GM12892 (cell line): ENCODE measurements around the gene ANTXR1.

ENCODE experiments used
- POLR2A ChIP-seq: IDR thresholded peaks from 2 replicates; pipeline ENCODE4 v1.6.1; 2011; ENCODE audit warnings: low read depth, low read length, control low read depth
- TAF1 ChIP-seq: IDR thresholded peaks from 2 replicates; pipeline ENCODE4 v1.6.1; 2011; ENCODE audit warnings: low read depth, mild to moderate bottlenecking, control low read depth, low read length, borderline replicate concordance

- TF ChIP-seq TAF1 (no peak), POLR2A (no peak)
Measured at GRCh38 chr2:68993660-68994059, 19.3 kb upstream of the ANTXR1 start.
